DOHH2 (cell line): ENCODE measurements around the gene SUFU.
A peak's percentile ranks its signal among the peaks of the same experiment; 100 is the strongest.
"Not testable (repeated sequence)": the region's sequence is repeated elsewhere in the genome, so short reads cannot be mapped to it uniquely, and the experiment has no call there.

Experiments used
- H3F3A ChIP-seq: fragments of 200-600 bp; sonication (generic), shearing (Covaris generic); 2 replicates; pipeline ENCODE4 v1.6.0; 2016; ENCODE audit warnings: antibody characterized with exemption, mild to moderate bottlenecking; ENCODE audit not compliant: control insufficient read depth, insufficient read depth
- H3K27ac ChIP-seq: fragments of 200-600 bp; sonication (generic); 2 replicates; pipeline ENCODE4 v1.5.1; 2014; ENCODE audit warnings: low read depth, mild to moderate bottlenecking, low read length, moderate library complexity
- H3K27me3 ChIP-seq: fragments of 200-600 bp; sonication (generic); 2 replicates; pipeline ENCODE4 v1.6.1; 2014; ENCODE audit warnings: mild to moderate bottlenecking, low read length, mixed read lengths; ENCODE audit not compliant: control insufficient read depth
- H3K36me3 ChIP-seq: fragments of 200-600 bp; sonication (generic); 2 replicates; pipeline ENCODE4 v1.6.1; 2014; ENCODE audit warnings: mild to moderate bottlenecking, low read length, moderate library complexity, mixed read lengths; ENCODE audit not compliant: control insufficient read depth
- H3K4me1 ChIP-seq: fragments of 200-600 bp; sonication (generic); 2 replicates; pipeline ENCODE4 v1.6.1; 2014; ENCODE audit warnings: mild to moderate bottlenecking, low read length, mixed read lengths; ENCODE audit not compliant: control insufficient read depth
- H3K4me2 ChIP-seq: fragments of 200-600 bp; sonication (generic); 2 replicates; pipeline ENCODE4 v1.6.0; 2014; ENCODE audit warnings: mild to moderate bottlenecking, low read length, moderate library complexity
- H3K4me3 ChIP-seq: fragments of 200-600 bp; sonication (generic); 2 replicates; pipeline ENCODE4 v1.5.1; 2014; ENCODE audit warnings: mild to moderate bottlenecking, low read length, mixed read lengths
- H3K79me2 ChIP-seq: fragments of 200-600 bp; sonication (generic); 2 replicates; pipeline ENCODE4 v1.6.1; 2014; ENCODE audit warnings: mild to moderate bottlenecking, low read length, mixed read lengths; ENCODE audit not compliant: control insufficient read depth
- H3K9me2 ChIP-seq: fragments of 200-600 bp; sonication (generic); replicated peaks from 2 replicates; pipeline ENCODE4 v1.6.1; 2014; ENCODE audit warnings: mild to moderate bottlenecking, low read length, mixed read lengths; ENCODE audit not compliant: control insufficient read depth
- H3K9me3 ChIP-seq: fragments of 200-600 bp; sonication (generic); 2 replicates; pipeline ENCODE4 v1.6.1; 2014; ENCODE audit warnings: antibody characterized with exemption, low read length, mixed read lengths; ENCODE audit not compliant: control insufficient read depth, insufficient read depth
- H4K20me1 ChIP-seq: fragments of 200-600 bp; sonication (generic); 2 replicates; pipeline ENCODE4 v1.6.0; 2014; ENCODE audit warnings: low read depth, mild to moderate bottlenecking, antibody characterized with exemption, low read length, moderate library complexity; ENCODE audit not compliant: control insufficient read depth, insufficient read depth
- CTCF ChIP-seq: fragments of 200-600 bp; sonication (generic); IDR thresholded peaks from one replicate; pipeline ENCODE4 v1.5.1; 2014; ENCODE audit warnings: antibody characterized with exemption, mild to moderate bottlenecking, low read depth, low read length; ENCODE audit not compliant: poor library complexity, severe bottlenecking
- EZH2phosphoT487 ChIP-seq: fragments of 200-600 bp; sonication (generic); IDR thresholded peaks from 2 replicates; pipeline ENCODE4 v1.6.1; 2017; ENCODE audit warnings: borderline replicate concordance, mild to moderate bottlenecking, antibody characterized with exemption, low read length, moderate library complexity, mixed read lengths

Gene SUFU

GRCh38 chr10:102660888-102661657 lies 157.3 kb downstream of the SUFU start:
- peaks cover 45% of the 10 kb centered on the region for H3K4me1 ChIP-seq
- H3K27ac ChIP-seq, result peak overlapping the region; percentile 58
- H3K9me3 ChIP-seq, result no peaks in the 10 kb centered on the region
- peaks cover 11% of the 10 kb centered on the region; the same call in 1 of the 2 replicates for H3F3A ChIP-seq
- peaks cover 27% of the 10 kb centered on the region for H3K36me3 ChIP-seq
- no peaks in the 10 kb centered on the region for H3K27me3 ChIP-seq
- H4K20me1 ChIP-seq, result no peaks in the 10 kb centered on the region
- H3K9me2 ChIP-seq, result no peaks in the 10 kb centered on the region
- H3K4me3 ChIP-seq, result peak overlapping the region; percentile 59
- H3K79me2 ChIP-seq, result no peaks in the 10 kb centered on the region
- TF ChIP-seq EZH2phosphoT487 (no peak), CTCF (no peak)
- peak overlapping the region; percentile 80 for H3K4me2 ChIP-seq

GRCh38 chr10:102661658-102662028 lies 157.9 kb downstream of the SUFU start:
- Histone ChIP-seq H3K9me3 (no peaks in the 10 kb centered on the region), H4K20me1 (no peaks in the 10 kb centered on the region), H3K36me3 (peaks cover 21% of the 10 kb centered on the region), H3K79me2 (no peaks in the 10 kb centered on the region), H3K9me2 (no peaks in the 10 kb centered on the region), H3K27ac (peak overlapping the region; percentile 58), H3K4me3 (peak overlapping the region; percentile 59; the same call in 1 of the 2 replicates), H3K4me2 (peak overlapping the region; percentile 80), H3K4me1 (peaks cover 45% of the 10 kb centered on the region), H3F3A (peaks cover 11% of the 10 kb centered on the region; the same call in 1 of the 2 replicates), H3K27me3 (no peaks in the 10 kb centered on the region)
- no peak for TF ChIP-seq EZH2phosphoT487
- TF ChIP-seq CTCF, result no peak

- Histone ChIP-seq H3K79me2 (no peaks in the 10 kb centered on the region), H3K4me3 (no peak overlapping the region), H3K36me3 (no peaks in the 10 kb centered on the region), H4K20me1 (no peaks in the 10 kb centered on the region), H3K9me2 (no peaks in the 10 kb centered on the region), H3F3A (0 out of 2 replicates have a peak, but pooled peaks cover 7% of the 10 kb centered on the region), H3K9me3 (no peaks in the 10 kb centered on the region), H3K27ac (no peak overlapping the region), H3K4me2 (no peak overlapping the region), H3K27me3 (no peaks in the 10 kb centered on the region), H3K4me1 (peaks cover 13% of the 10 kb centered on the region)
- TF ChIP-seq EZH2phosphoT487, result no peak
- no peak for TF ChIP-seq CTCF
These were observed 162.2 kb downstream of the SUFU start for GRCh38 chr10:102665904-102666509.

- not testable (repeated sequence) for H3K4me2 ChIP-seq, H3K9me3 ChIP-seq, H3F3A ChIP-seq, H3K9me2 ChIP-seq, H3K36me3 ChIP-seq, H3K27ac ChIP-seq, H3K4me1 ChIP-seq, H3K79me2 ChIP-seq, H4K20me1 ChIP-seq, H3K4me3 ChIP-seq, H3K27me3 ChIP-seq
These were observed 163.6 kb downstream of the SUFU start for GRCh38 chr10:102667411-102667810.
